Subcutaneous abdominal adipose tissue (tissue), 5 donors: ENCODE data around the gene TMEM106C.

Source experiments
- H3K27ac ChIP-seq: one replicate; pipeline ENCODE4 v1.7.0; 2013; ENCODE audit warnings: low read depth, mild to moderate bottlenecking, inconsistent platforms, low read length, moderate library complexity
- H3K27me3 ChIP-seq, 5 donors: one replicate each; pipeline ENCODE4 v1.7.0; 2013; ENCODE audit warnings: low read length in 5 of 5, inconsistent platforms in 1 of 5; ENCODE audit not compliant: control insufficient read depth in 5 of 5, insufficient read depth in 4 of 5
- H3K36me3 ChIP-seq, 5 donors: one replicate each; pipeline ENCODE4 v1.7.0; 2013; ENCODE audit warnings: low read length in 5 of 5; ENCODE audit not compliant: control insufficient read depth in 5 of 5, insufficient read depth in 5 of 5
- H3K4me1 ChIP-seq, 5 donors: one replicate each; pipeline ENCODE4 v1.7.0; 2013; ENCODE audit warnings: low read length in 5 of 5, mild to moderate bottlenecking in 3 of 5, moderate library complexity in 1 of 5; ENCODE audit not compliant: control insufficient read depth in 5 of 5, insufficient read depth in 5 of 5
- H3K4me3 ChIP-seq, 5 donors: one replicate each; pipeline ENCODE4 v1.7.0; 2013; ENCODE audit warnings: low read length in 5 of 5, low read depth in 1 of 5
- H3K9ac ChIP-seq, 5 donors: one replicate each; pipeline ENCODE4 v1.7.0; 2013; ENCODE audit warnings: low read length in 5 of 5, mild to moderate bottlenecking in 4 of 5, moderate library complexity in 3 of 5
- H3K9me3 ChIP-seq, 5 donors: one replicate each; pipeline ENCODE4 v1.7.0; 2013; ENCODE audit warnings: low read length in 5 of 5; ENCODE audit not compliant: control insufficient read depth in 5 of 5
- donor health status: healthy.
- donor health status: healthy.
- donor health status: healthy.
- donor health status: healthy.
- donor health status: healthy.

TMEM106C gene

GRCh38 chr12:48010366-48010970, 47.1 kb downstream of the TMEM106C start:
- Histone ChIP-seq H3K4me1 (no peaks in the 10 kb centered on the region), H3K4me3 (no peak overlapping the region), H3K9ac (no peak overlapping the region), H3K27me3 (peaks cover 10 to 35% (median 26%) of the 10 kb centered on the region in 5 donors), H3K9me3 (no peaks in the 10 kb centered on the region), H3K36me3 (no peaks in the 10 kb centered on the region), H3K27ac (no peak overlapping the region)

GRCh38 chr12:48012070-48012469, 48.7 kb downstream of the TMEM106C start:
- no peak overlapping the region for H3K4me3 ChIP-seq
- H3K9ac ChIP-seq = no peak overlapping the region
- no peak overlapping the region for H3K27ac ChIP-seq
- H3K4me1 ChIP-seq = no peaks in the 10 kb centered on the region
- peaks cover 10 to 28% (median 23%) of the 10 kb centered on the region in 5 donors for H3K27me3 ChIP-seq
- no peaks in the 10 kb centered on the region for H3K9me3 ChIP-seq
- H3K36me3 ChIP-seq = no peaks in the 10 kb centered on the region

GRCh38 chr12:48013287-48013686, 49.9 kb downstream of the TMEM106C start:
- Histone ChIP-seq H3K4me1 (no peaks in the 10 kb centered on the region), H3K9ac (no peak overlapping the region), H3K36me3 (no peaks in the 10 kb centered on the region), H3K27me3 (peaks cover 10 to 27% (median 20%) of the 10 kb centered on the region in 5 donors), H3K27ac (no peak overlapping the region), H3K9me3 (no peaks in the 10 kb centered on the region), H3K4me3 (no peak overlapping the region)

- Histone ChIP-seq H3K9ac (no peak overlapping the region), H3K4me3 (no peak overlapping the region), H3K27me3 (peaks cover 7 to 17% (median 11%) of the 10 kb centered on the region in 5 donors), H3K36me3 (no peaks in the 10 kb centered on the region), H3K9me3 (no peaks in the 10 kb centered on the region), H3K4me1 (no peaks in the 10 kb centered on the region), H3K27ac (no peak overlapping the region)
These were observed 51.7 kb downstream of the TMEM106C start for GRCh38 chr12:48015129-48015528.

- no peaks in the 10 kb centered on the region for H3K4me1 ChIP-seq
- no peak overlapping the region for H3K9ac ChIP-seq
- no peak overlapping the region for H3K27ac ChIP-seq
- H3K9me3 ChIP-seq = no peaks in the 10 kb centered on the region
- H3K4me3 ChIP-seq = no peak overlapping the region
- H3K36me3 ChIP-seq = no peaks in the 10 kb centered on the region
- peaks cover 3 to 13% (median 8%) of the 10 kb centered on the region in 5 donors for H3K27me3 ChIP-seq
These were observed 52.6 kb downstream of the TMEM106C start for GRCh38 chr12:48015954-48016353.

- no peaks in the 10 kb centered on the region for H3K36me3 ChIP-seq
- H3K27me3 ChIP-seq = peaks cover 4 to 12% (median 9%) of the 10 kb centered on the region in 5 donors
- H3K9me3 ChIP-seq = no peaks in the 10 kb centered on the region
- H3K4me3 ChIP-seq = no peak overlapping the region
- no peak overlapping the region for H3K27ac ChIP-seq
- H3K4me1 ChIP-seq = no peaks in the 10 kb centered on the region
- H3K9ac ChIP-seq = no peak overlapping the region
These were observed 53.1 kb downstream of the TMEM106C start for GRCh38 chr12:48016373-48017020.

GRCh38 chr12:48017496-48017895, 54.1 kb downstream of the TMEM106C start:
- Histone ChIP-seq H3K9ac (no peak overlapping the region), H3K4me3 (no peak overlapping the region), H3K9me3 (no peaks in the 10 kb centered on the region), H3K4me1 (no peaks in the 10 kb centered on the region), H3K27ac (no peak overlapping the region), H3K36me3 (no peaks in the 10 kb centered on the region), H3K27me3 (peaks cover 9 to 18% (median 15%) of the 10 kb centered on the region in 5 donors)

- Histone ChIP-seq H3K9me3 (no peaks in the 10 kb centered on the region), H3K27me3 (peaks cover 9 to 21% (median 18%) of the 10 kb centered on the region in 5 donors), H3K9ac (no peak overlapping the region), H3K27ac (no peak overlapping the region), H3K4me3 (no peak overlapping the region), H3K4me1 (no peaks in the 10 kb centered on the region), H3K36me3 (no peaks in the 10 kb centered on the region)
These were observed 54.7 kb downstream of the TMEM106C start for GRCh38 chr12:48017921-48018617.
